Stimulated activated CD4-positive, alpha-beta T cell treated with anti-CD3 and anti-CD28 coated beads, Interleukin-2, amount 100 ng/mL, for 24 hours (primary cell): ENCODE data around the gene SFXN2.

ENCODE experiments used
- DNase-seq, 2 donors: peaks; one replicate each; pipeline ENCODE4 v3.0.0-alpha.2; 2020

Gene SFXN2

GRCh38 chr10:102779680-102780526 is 65.5 kb downstream of the SFXN2 start:
- DNase-seq = no peak

GRCh38 chr10:102780527-102780808 is 66.0 kb downstream of the SFXN2 start:
- DNase-seq = no peak

DNA sequence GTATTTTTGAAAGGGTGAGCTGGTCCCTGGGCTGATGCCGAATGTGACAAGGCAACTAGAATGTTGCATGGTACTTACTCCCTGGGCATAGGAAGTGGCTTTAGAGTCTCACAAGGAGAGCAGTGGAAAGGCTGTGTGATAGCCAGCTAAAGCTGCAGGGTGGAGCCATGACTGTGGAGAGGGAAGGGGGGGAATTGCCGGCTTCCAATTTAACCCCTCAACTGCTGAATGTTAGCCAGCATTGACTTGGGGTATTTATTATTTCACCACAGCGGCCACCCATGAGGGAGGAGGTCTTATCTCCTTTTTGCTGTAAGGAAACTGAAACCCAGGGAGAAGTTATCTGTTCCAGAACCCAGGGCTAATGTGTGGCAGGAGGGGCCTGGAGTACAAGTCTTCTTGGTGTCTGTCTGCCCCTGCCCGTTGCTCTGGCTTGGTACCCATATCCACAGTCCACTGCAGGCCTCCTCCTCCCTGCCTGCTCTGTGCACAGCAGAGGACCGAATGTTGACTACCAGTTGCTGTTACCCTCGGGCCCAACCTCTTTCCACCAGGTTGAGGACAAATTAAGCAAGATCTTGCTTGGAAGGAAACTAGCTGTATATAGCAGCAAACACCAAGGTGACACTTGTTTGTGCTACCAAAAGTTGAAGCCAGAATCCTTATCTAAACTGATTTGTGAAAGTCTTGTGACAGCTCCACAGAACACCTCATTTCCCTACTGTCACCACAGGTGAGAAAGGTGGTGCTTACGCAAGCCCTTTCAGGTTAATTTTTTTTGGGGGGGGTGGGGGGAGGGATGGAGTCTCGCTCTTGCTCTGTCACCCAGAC is 66.9 kb downstream of the SFXN2 start:
- DNase-seq = no peak

GRCh38 chr10:102781921-102782557 is 67.6 kb downstream of the SFXN2 start:
- no peak for DNase-seq

- no peak for DNase-seq
Observed at GRCh38 chr10:102782673-102783551, 68.5 kb downstream of the SFXN2 start.

DNA sequence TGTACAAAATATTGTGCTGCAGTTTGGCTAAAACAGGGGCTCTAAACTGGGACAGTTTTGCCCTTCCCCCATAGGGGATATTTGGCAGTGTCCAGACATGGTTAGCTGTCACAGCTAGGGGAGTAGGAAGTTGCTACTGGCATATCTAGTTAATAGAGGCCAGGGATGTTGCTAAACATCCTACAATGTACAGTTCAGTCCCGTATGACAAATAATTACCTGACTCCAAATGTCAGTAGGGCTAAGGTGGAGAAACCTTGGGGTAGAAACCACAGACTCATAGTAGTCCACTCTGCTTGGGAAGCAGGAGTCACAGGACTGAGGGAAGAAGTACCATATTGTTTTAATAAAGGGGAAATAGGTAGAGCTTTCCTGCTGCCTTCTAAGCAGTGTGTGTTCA is 69.1 kb downstream of the SFXN2 start:
- no peak for DNase-seq

GRCh38 chr10:102785818-102786217 is 71.4 kb downstream of the SFXN2 start:
- no peak for DNase-seq

DNA sequence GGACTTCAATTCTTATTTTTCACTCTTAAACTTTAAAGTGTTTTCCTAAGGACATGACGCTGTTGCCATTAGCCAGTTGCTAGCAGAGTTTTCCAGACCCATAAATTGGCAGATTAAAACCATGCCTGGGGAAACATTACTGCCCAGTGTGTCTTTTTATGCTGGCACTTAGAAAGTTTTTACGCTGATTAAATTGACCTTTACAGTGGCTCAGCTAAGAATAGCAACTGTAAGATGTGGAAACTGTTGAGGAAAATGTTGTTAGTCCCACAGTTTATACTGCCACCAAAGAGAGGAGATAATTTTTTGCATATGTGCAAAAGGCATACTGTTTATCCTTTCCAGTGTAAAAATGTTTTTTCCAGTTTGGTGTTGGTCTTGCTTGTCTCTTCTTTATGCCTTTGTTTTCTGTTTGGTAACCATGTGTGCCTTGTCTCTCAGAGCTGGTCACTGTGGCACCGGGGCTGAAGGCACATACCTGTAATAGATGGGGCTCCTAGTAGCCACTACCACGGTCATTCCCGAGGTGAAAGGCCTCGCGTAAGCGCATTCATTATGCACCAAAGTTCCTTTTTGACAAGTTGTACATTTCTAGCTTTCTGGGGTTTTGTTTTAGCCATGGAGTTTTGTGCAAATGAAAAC is 77.4 kb downstream of the SFXN2 start:
- DNase-seq = no peak
